ENCODE measurements around the gene NUDT16. TPM values are rescaled to one million over a fixed set of nuclear protein-coding genes. Genes with fewer than 3 reads are reported as not detected.
A peak's percentile ranks its signal among the peaks of the same experiment; 100 is the strongest.

Gene NUDT16
- total and polyA plus RNA-seq, 9 of the 15 experiments (the other 6 are each of a cell fraction or from before 2014, with no cell fraction given): 1.5 to 11.4 (median 7.6) TPM

GRCh38 chr3:131381445-131382291 lies at the start of gene NUDT16 (continued):
- TF ChIP-seq TFAP4 (CRISPR knock-in tag; IDR thresholded peaks at IDR 0.05; ENCODE audit: borderline replicate concordance) (peak; percentile 29; the same call in 1 of the 2 replicates), E2F6 (IDR thresholded peaks at IDR 0.05; ENCODE audit: borderline replicate concordance in 1 of 2, extremely low read depth in 1 of 2, insufficient read depth in 1 of 2, insufficient read length in 1 of 2, low read depth in 1 of 2, low read length in 1 of 2, poor library complexity in 1 of 2, severe bottlenecking in 1 of 2) (peak; percentile 28 to 44), HOXB6 (CRISPR knock-in tag; IDR thresholded peaks at IDR 0.05; ENCODE audit: borderline replicate concordance) (no peak), STAT5B (CRISPR knock-in tag; IDR thresholded peaks at IDR 0.05) (no peak), ZNF239 (CRISPR knock-in tag; IDR thresholded peaks at IDR 0.05) (no peak), KDM5B (IDR thresholded peaks at IDR 0.05; ENCODE audit: insufficient replicate concordance, low read depth, low read length) (peak; percentile 91), TAF7 (tag; IDR thresholded peaks at IDR 0.05) (0 out of 2 replicates have a peak, but pooled peaks have one; percentile 20), TAF15 (IDR thresholded peaks at IDR 0.05; ENCODE audit: low read depth, low read length) (no peak), ETV6 (IDR thresholded peaks at IDR 0.05; ENCODE audit: borderline replicate concordance in 1 of 2, low read depth in 2 of 2, low read length in 1 of 2) (no peak), ETV6 (CRISPR knock-in tag; IDR thresholded peaks at IDR 0.05; ENCODE audit: borderline replicate concordance) (no peak), ZNF79 (CRISPR knock-in tag; IDR thresholded peaks at IDR 0.05; ENCODE audit: low read depth) (no peak), ZNF324 (CRISPR knock-in tag; IDR thresholded peaks at IDR 0.05) (no peak), TAL1 (IDR thresholded peaks at IDR 0.05) (no peak), RBM25 (IDR thresholded peaks at IDR 0.05; ENCODE audit: low read depth, low read length, severe bottlenecking) (peak; percentile 95), CEBPZ (IDR thresholded peaks at IDR 0.05; ENCODE audit: borderline replicate concordance, low read depth, low read length) (peak; percentile 36; the same call in 1 of the 2 replicates), U2AF2 (optimal IDR thresholded peaks at IDR 0.05; ENCODE audit: low read depth, low read length) (no peak), BMI1 (IDR thresholded peaks at IDR 0.05; ENCODE audit: low read length) (no peak), CBX2 (IDR thresholded peaks at IDR 0.05; ENCODE audit: insufficient read depth, low read length, poor library complexity, severe bottlenecking) (no peak), HMG20A (CRISPR knock-in tag; conservative IDR thresholded peaks at IDR 0.05) (no peak)

Data from K562 (cell line).